ENCODE measurements around the gene SLC25A12.

SLC25A12 gene

DNA sequence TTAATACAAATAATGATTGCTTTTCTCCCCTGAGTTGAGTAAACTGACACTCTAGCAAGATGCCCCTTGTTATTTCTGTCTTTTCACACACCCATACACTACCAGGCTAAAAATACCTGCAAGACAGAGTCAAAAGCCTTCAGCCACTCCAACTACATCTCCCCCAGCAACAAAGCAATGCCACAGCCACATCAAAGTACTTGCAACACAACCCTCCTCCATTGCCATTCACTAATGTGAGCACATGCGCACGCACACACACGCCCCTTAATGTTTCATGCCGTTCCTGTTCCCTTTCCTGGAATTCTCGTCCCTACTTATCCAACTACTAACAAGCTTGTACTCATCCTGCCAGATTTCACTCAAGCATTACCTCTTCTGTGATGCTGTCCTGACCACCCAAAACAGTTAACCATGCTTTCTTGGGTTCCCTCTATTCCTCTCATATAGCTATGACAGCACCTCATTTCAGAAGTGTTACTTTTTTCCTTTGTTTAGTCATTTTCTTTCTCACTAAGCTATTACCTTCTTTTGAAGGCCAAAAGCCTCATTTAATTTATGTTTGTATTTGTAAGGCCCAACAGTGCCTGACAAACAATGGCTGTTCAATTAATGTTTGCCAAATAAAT is 29.6 kb downstream of the SLC25A12 start:
- TF ChIP-seq ZNF274 (IDR thresholded peaks at IDR 0.05; ENCODE audit: low read depth, low read length), result no peak
- no peak for DNase-seq (ENCODE audit: low read depth, low spot score)
- Histone ChIP-seq H3K4me1 (ENCODE audit: insufficient read depth, insufficient read length) (no peaks in the 10 kb centered on the region), H3K9ac (ENCODE audit: insufficient read length, low read depth) (no peak overlapping the region), H3K27me3 (ENCODE audit: insufficient read depth, insufficient read length) (no peaks in the 10 kb centered on the region), H3K4me3 (ENCODE audit: insufficient read length, low read depth) (no peak overlapping the region), H3K9me3 (ENCODE audit: insufficient read depth, low read length) (peaks cover 19% of the 10 kb centered on the region), H3K36me3 (ENCODE audit: insufficient read depth, insufficient read length, low read length) (no peaks in the 10 kb centered on the region)

DNA sequence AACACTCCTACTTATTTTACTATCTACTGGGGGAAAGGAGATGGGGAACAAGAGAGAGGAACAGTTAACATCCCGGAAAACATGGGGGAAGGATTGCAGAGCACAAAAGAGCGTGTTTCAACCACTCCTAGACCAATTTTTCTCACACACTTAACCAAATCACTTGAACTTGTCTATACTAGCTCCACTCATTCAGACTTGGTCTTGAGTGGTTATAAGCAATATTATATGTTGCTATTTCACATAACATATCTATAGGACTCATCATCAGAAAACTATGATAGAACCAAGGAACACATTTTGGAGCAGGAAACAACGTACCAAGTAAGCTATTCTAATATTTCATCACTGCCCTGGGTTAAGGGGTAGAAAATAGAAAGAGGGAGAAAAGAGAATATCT is 31.5 kb downstream of the SLC25A12 start:
- DNase-seq (ENCODE audit: low read depth, low spot score), result no peak

DNA sequence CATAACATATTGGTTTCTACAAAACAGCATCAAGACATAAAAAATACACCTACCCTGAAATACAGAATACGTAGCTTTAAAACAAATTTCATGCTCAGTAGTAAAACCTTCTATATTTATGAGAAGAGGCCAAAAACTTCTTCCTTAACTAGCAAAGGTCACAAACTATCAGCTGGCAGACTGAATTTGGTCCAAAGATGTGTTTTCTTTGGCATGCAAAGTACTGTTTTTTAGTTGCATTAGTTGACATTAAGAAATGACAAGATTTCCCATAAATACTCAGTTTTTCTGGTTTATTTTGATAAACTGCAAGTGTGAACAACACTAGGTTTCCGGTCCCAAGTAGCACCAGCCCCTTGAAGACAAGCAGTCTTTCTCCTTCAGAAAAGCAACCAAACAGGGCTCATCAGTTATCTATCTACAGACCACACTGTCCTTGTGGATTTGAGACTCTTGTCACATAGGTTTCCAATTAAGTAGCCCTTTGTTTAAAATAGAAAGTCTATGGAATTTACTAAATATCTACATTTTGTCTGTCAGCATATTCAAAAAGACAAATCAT is 35.6 kb downstream of the SLC25A12 start:
- no peak overlapping the region for H3K4me3 ChIP-seq (ENCODE audit: insufficient read length, low read depth)
- no peaks in the 10 kb centered on the region for H3K27me3 ChIP-seq (ENCODE audit: insufficient read depth, insufficient read length)
- no peak overlapping the region for H3K9ac ChIP-seq (ENCODE audit: insufficient read length, low read depth)
- H3K9me3 ChIP-seq (ENCODE audit: insufficient read depth, low read length), result no peaks in the 10 kb centered on the region
- TF ChIP-seq YY1 (IDR thresholded peaks at IDR 0.05; ENCODE audit: insufficient read depth, insufficient read length) (no peak), SUZ12 (IDR thresholded peaks at IDR 0.05; ENCODE audit: extremely low read depth, insufficient read depth, insufficient read length) (no peak), ZNF274 (IDR thresholded peaks at IDR 0.05; ENCODE audit: low read depth, low read length) (no peak)
- H3K4me1 ChIP-seq (ENCODE audit: insufficient read depth, insufficient read length), result no peaks in the 10 kb centered on the region
- DNase-seq (ENCODE audit: low read depth, low spot score), result no peak
- no peaks in the 10 kb centered on the region for H3K36me3 ChIP-seq (ENCODE audit: insufficient read depth, insufficient read length, low read length)

More for the DNA sequence above, 31.5 kb downstream of the SLC25A12 start:
- peaks cover 2% of the 10 kb centered on the region; the same call in 1 of the 2 replicates for H3K9me3 ChIP-seq (ENCODE audit: insufficient read depth, low read length)
- H3K4me3 ChIP-seq (ENCODE audit: insufficient read length, low read depth), result no peak overlapping the region
- no peaks in the 10 kb centered on the region for H3K27me3 ChIP-seq (ENCODE audit: insufficient read depth, insufficient read length)
- no peaks in the 10 kb centered on the region for H3K4me1 ChIP-seq (ENCODE audit: insufficient read depth, insufficient read length)
- TF ChIP-seq ZNF274 (IDR thresholded peaks at IDR 0.05; ENCODE audit: low read depth, low read length) (no peak), SUZ12 (IDR thresholded peaks at IDR 0.05; ENCODE audit: extremely low read depth, insufficient read depth, insufficient read length) (no peak), YY1 (IDR thresholded peaks at IDR 0.05; ENCODE audit: insufficient read depth, insufficient read length) (no peak)
- no peak overlapping the region for H3K9ac ChIP-seq (ENCODE audit: insufficient read length, low read depth)
- H3K36me3 ChIP-seq (ENCODE audit: insufficient read depth, insufficient read length, low read length), result no peaks in the 10 kb centered on the region

DNA sequence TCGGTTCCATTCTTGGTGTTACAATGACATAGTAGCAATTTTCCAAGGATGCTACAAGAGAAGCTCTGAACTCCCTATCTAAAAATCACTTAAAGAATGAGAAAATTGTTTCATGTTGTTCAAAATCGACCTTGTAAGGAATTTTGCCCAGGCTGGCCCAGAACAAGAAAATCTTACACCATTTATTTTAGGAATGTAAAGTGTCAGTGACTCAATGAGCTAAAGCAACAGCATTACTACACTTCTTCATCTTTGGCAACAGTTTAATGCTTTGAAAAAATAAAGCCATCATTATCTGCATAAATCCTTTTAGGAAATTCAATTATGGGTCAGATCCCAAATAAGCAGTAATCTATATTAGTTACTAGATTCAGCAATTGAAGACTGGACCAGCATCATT is 38.6 kb downstream of the SLC25A12 start:
- Histone ChIP-seq H3K9me3 (ENCODE audit: insufficient read depth, low read length) (no peaks in the 10 kb centered on the region), H3K36me3 (ENCODE audit: insufficient read depth, insufficient read length, low read length) (no peaks in the 10 kb centered on the region), H3K9ac (ENCODE audit: insufficient read length, low read depth) (no peak overlapping the region), H3K4me1 (ENCODE audit: insufficient read depth, insufficient read length) (no peaks in the 10 kb centered on the region), H3K27me3 (ENCODE audit: insufficient read depth, insufficient read length) (no peaks in the 10 kb centered on the region), H3K4me3 (ENCODE audit: insufficient read length, low read depth) (no peak overlapping the region)
- DNase-seq (ENCODE audit: low read depth, low spot score), result no peak
- TF ChIP-seq YY1 (IDR thresholded peaks at IDR 0.05; ENCODE audit: insufficient read depth, insufficient read length) (no peak), ZNF274 (IDR thresholded peaks at IDR 0.05; ENCODE audit: low read depth, low read length) (no peak), SUZ12 (IDR thresholded peaks at IDR 0.05; ENCODE audit: extremely low read depth, insufficient read depth, insufficient read length) (no peak)

DNA sequence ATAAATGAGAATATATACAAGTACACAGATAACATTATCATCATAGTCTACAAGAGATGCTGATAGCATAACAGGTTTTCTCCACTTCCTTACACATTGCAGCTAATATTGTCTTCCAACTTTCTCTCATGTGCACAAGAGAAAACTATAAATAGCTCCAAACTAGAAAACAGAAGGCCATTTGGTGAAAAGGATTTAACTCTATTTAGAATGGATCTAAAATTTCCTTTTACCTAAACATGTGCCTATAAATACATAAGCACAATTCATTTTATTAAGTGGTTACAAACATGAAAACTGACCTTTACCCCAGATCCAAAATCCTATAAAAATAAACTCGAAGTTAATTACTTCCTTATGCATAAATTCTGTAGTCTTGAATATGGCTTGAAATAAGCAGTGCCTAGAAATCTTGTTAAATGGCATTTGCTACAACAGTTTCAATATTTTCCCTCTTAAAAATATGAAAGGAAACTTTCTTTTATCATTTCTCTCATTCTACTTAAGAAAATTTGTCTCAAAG is 41.6 kb downstream of the SLC25A12 start:
- Histone ChIP-seq H3K9ac (ENCODE audit: insufficient read length, low read depth) (no peak overlapping the region), H3K36me3 (ENCODE audit: insufficient read depth, insufficient read length, low read length) (no peaks in the 10 kb centered on the region), H3K4me3 (ENCODE audit: insufficient read length, low read depth) (no peak overlapping the region), H3K9me3 (ENCODE audit: insufficient read depth, low read length) (no peaks in the 10 kb centered on the region), H3K27me3 (ENCODE audit: insufficient read depth, insufficient read length) (no peaks in the 10 kb centered on the region), H3K4me1 (ENCODE audit: insufficient read depth, insufficient read length) (no peaks in the 10 kb centered on the region)
- DNase-seq (ENCODE audit: low read depth, low spot score), result no peak
- TF ChIP-seq ZNF274 (IDR thresholded peaks at IDR 0.05; ENCODE audit: low read depth, low read length) (no peak), SUZ12 (IDR thresholded peaks at IDR 0.05; ENCODE audit: extremely low read depth, insufficient read depth, insufficient read length) (no peak), YY1 (IDR thresholded peaks at IDR 0.05; ENCODE audit: insufficient read depth, insufficient read length) (no peak)

DNA sequence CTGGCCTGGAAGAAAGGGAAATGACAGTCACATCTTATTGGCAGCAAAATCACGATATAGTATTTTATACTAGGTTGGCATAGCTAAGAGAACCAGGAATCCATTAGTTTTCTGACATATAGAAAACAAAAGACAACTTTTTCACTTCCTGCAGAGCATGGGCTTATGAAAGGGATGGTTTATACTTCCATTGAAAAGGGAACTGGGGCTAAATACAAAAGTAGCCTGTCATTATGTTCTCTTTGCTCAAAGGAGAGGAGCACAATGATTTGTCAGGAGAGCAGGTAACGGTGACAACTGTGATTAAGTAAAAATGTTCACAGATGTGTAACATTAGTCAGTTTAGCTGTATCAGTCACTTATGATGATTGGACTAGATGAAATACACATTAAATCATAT is 46.4 kb downstream of the SLC25A12 start:
- no peaks in the 10 kb centered on the region for H3K4me1 ChIP-seq (ENCODE audit: insufficient read depth, insufficient read length)
- H3K27me3 ChIP-seq (ENCODE audit: insufficient read depth, insufficient read length), result no peaks in the 10 kb centered on the region
- no peaks in the 10 kb centered on the region for H3K36me3 ChIP-seq (ENCODE audit: insufficient read depth, insufficient read length, low read length)
- H3K9ac ChIP-seq (ENCODE audit: insufficient read length, low read depth), result no peak overlapping the region
- no peak for TF ChIP-seq SUZ12 (IDR thresholded peaks at IDR 0.05; ENCODE audit: extremely low read depth, insufficient read depth, insufficient read length)
- TF ChIP-seq YY1 (IDR thresholded peaks at IDR 0.05; ENCODE audit: insufficient read depth, insufficient read length), result no peak
- no peak for TF ChIP-seq ZNF274 (IDR thresholded peaks at IDR 0.05; ENCODE audit: low read depth, low read length)
- no peak overlapping the region for H3K4me3 ChIP-seq (ENCODE audit: insufficient read length, low read depth)
- H3K9me3 ChIP-seq (ENCODE audit: insufficient read depth, low read length), result no peaks in the 10 kb centered on the region
- DNase-seq (ENCODE audit: low read depth, low spot score), result no peak

DNA sequence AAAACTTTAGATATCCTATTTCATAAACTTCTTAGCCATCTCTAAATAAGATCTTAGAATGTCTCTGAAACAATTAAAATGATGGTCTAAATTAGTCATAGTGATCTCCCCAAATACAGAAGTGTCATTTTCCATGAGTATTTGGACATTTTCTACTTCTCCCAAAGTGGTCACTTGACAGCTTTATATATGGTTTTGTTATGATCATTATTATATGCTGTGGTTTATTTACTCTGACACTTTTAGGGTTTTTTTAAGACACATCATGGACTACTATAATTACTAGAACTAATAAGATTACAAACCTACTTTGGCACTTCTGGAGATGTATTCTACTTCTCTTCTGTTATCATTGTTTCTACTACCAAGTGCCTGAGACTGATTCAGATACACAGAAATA is 47.1 kb downstream of the SLC25A12 start:
- Histone ChIP-seq H3K27me3 (ENCODE audit: insufficient read depth, insufficient read length) (no peaks in the 10 kb centered on the region), H3K4me3 (ENCODE audit: insufficient read length, low read depth) (no peak overlapping the region), H3K4me1 (ENCODE audit: insufficient read depth, insufficient read length) (no peaks in the 10 kb centered on the region), H3K36me3 (ENCODE audit: insufficient read depth, insufficient read length, low read length) (no peaks in the 10 kb centered on the region), H3K9me3 (ENCODE audit: insufficient read depth, low read length) (no peaks in the 10 kb centered on the region), H3K9ac (ENCODE audit: insufficient read length, low read depth) (no peak overlapping the region)
- DNase-seq (ENCODE audit: low read depth, low spot score), result no peak
- TF ChIP-seq SUZ12 (IDR thresholded peaks at IDR 0.05; ENCODE audit: extremely low read depth, insufficient read depth, insufficient read length), result no peak
- no peak for TF ChIP-seq ZNF274 (IDR thresholded peaks at IDR 0.05; ENCODE audit: low read depth, low read length)
- TF ChIP-seq YY1 (IDR thresholded peaks at IDR 0.05; ENCODE audit: insufficient read depth, insufficient read length), result no peak
